IMR-90 (cell line): Measurements from ENCODE around the gene GRIA3. TPM values are rescaled to one million over a fixed set of nuclear protein-coding genes. Genes with fewer than 3 reads are reported as not detected.

Experiments used
- ATAC-seq: fragments of 200-7000 bp; cut with Tn5 transposase; 2 replicates; pipeline ENCODE4 v1.9.1; 2020; ENCODE audit warnings: low read depth, mild to moderate bottlenecking, moderate library complexity
- BruUV-seq: library from RNA; stranded (reverse); fragments of 400-500 nt; replicated peaks from 2 replicates; lab custom pipeline; 2021; lab: Mats Ljungman, UMichigan
- CTCF ChIA-PET: fragments of 300-600 bp; formaldehyde crosslinking; extraction: SDS; loops from one replicate; lab custom pipeline; 2021; ENCODE audit warnings: antibody characterized with exemption; lab: Yijun Ruan, JAX
- POLR2A ChIA-PET: fragments of 300-600 bp; sonication (Branson Sonifier 250); formaldehyde crosslinking; loops from one replicate; lab custom pipeline; 2022; ENCODE audit warnings: antibody characterized with exemption; ENCODE audit not compliant: unreplicated experiment; lab: Charles Lee
- DNase-seq: peaks from one replicate; pipeline ENCODE4 v3.0.0; 2013
- H2AFZ ChIP-seq: replicated peaks from 2 replicates; pipeline ENCODE3; 2013; ENCODE audit warnings: low read length, mild to moderate bottlenecking; ENCODE audit not compliant: poor library complexity
- H2AK5ac ChIP-seq: 2 replicates; pipeline ENCODE4 v1.6.1; 2013; ENCODE audit warnings: low read depth, low read length, inconsistent platforms
- H2AK9ac ChIP-seq: replicated peaks from 2 replicates; pipeline ENCODE3; 2013; ENCODE audit warnings: mild to moderate bottlenecking, low read depth, low read length, moderate library complexity; ENCODE audit not compliant: poor library complexity
- H2BK120ac ChIP-seq: 2 replicates; pipeline ENCODE4 v1.6.1; 2013; ENCODE audit warnings: low read depth, low read length, inconsistent platforms
- H2BK15ac ChIP-seq: 3 replicates; pipeline ENCODE4 v1.6.1; 2013; ENCODE audit warnings: low read depth, low read length, inconsistent platforms
- H2BK20ac ChIP-seq: 2 replicates; pipeline ENCODE4 v1.6.1; 2013; ENCODE audit warnings: low read depth, mild to moderate bottlenecking, inconsistent platforms, low read length, moderate library complexity
- H2BK5ac ChIP-seq: 2 replicates; pipeline ENCODE4 v1.6.1; 2013; ENCODE audit warnings: mild to moderate bottlenecking, low read depth, low read length, inconsistent platforms; ENCODE audit not compliant: poor library complexity, severe bottlenecking
- H3K14ac ChIP-seq: replicated peaks from 2 replicates; pipeline ENCODE4 v1.6.1; 2013; ENCODE audit warnings: low read depth, low read length, inconsistent platforms
- H3K18ac ChIP-seq: 2 replicates; pipeline ENCODE4 v1.6.1; 2013; ENCODE audit warnings: low read depth, low read length, control low read depth
- H3K23ac ChIP-seq: 2 replicates; pipeline ENCODE4 v1.6.1; 2013; ENCODE audit warnings: low read depth, low read length, inconsistent platforms
- H3K27ac ChIP-seq: 2 replicates; pipeline ENCODE4 v1.5.1; 2013; ENCODE audit warnings: mild to moderate bottlenecking, control low read depth, low read length; ENCODE audit not compliant: insufficient read depth
- H3K27me3 ChIP-seq: 2 replicates; pipeline ENCODE4 v1.6.1; 2013; ENCODE audit warnings: low read length; ENCODE audit not compliant: control insufficient read depth, insufficient read depth
- H3K36me3 ChIP-seq: 2 replicates; pipeline ENCODE4 v1.6.1; 2013; ENCODE audit warnings: low read length, mixed read lengths; ENCODE audit not compliant: control insufficient read depth, insufficient read depth
- H3K4ac ChIP-seq: 2 replicates; pipeline ENCODE4 v1.6.1; 2013; ENCODE audit warnings: low read depth, low read length, inconsistent platforms
- H3K4me1 ChIP-seq: 2 replicates; pipeline ENCODE4 v1.6.1; 2013; ENCODE audit warnings: low read length, mixed read lengths; ENCODE audit not compliant: control insufficient read depth, insufficient read depth
- H3K4me2 ChIP-seq: 2 replicates; pipeline ENCODE4 v1.6.1; 2013; ENCODE audit warnings: low read depth, mild to moderate bottlenecking, control low read depth, low read length, moderate library complexity
- H3K4me3 ChIP-seq: 2 replicates; pipeline ENCODE4 v1.5.1; 2013; ENCODE audit warnings: low read depth, mild to moderate bottlenecking, control low read depth, low read length, moderate library complexity; ENCODE audit not compliant: insufficient read depth
- H3K56ac ChIP-seq: 2 replicates; pipeline ENCODE4 v1.6.1; 2013; ENCODE audit warnings: low read length, inconsistent platforms; ENCODE audit not compliant: insufficient read depth; ENCODE audit errors: extremely low read depth
- H3K79me1 ChIP-seq, 2 experiments: 2 replicates each; pipeline ENCODE4 v1.6.1; 2013; ENCODE audit warnings: low read length in 2 of 2, inconsistent platforms in 1 of 2, low read depth in 1 of 2
- H3K9ac ChIP-seq: 2 replicates; pipeline ENCODE4 v1.6.1; 2013; ENCODE audit warnings: low read depth, low read length, control low read depth
- H3K9me1 ChIP-seq: 2 replicates; pipeline ENCODE4 v1.6.1; 2013; ENCODE audit warnings: low read length, inconsistent platforms; ENCODE audit not compliant: insufficient read depth
- H3K9me3 ChIP-seq: 2 replicates; pipeline ENCODE4 v1.6.1; 2013; ENCODE audit warnings: low read length; ENCODE audit not compliant: control insufficient read depth, insufficient read depth
- H4K20me1 ChIP-seq: 2 replicates; pipeline ENCODE4 v1.6.1; 2013; ENCODE audit warnings: low read length, inconsistent platforms; ENCODE audit not compliant: insufficient read depth
- H4K5ac ChIP-seq: 2 replicates; pipeline ENCODE4 v1.6.1; 2013; ENCODE audit warnings: mild to moderate bottlenecking, low read depth, low read length, control low read depth
- H4K8ac ChIP-seq, 2 experiments: 2 replicates each; pipeline ENCODE4 v1.6.1; 2013; ENCODE audit warnings: low read depth in 2 of 2, low read length in 2 of 2, control low read depth in 1 of 2, inconsistent platforms in 1 of 2
- H4K91ac ChIP-seq: 2 replicates; pipeline ENCODE4 v1.6.1; 2013; ENCODE audit warnings: low read depth, low read length, inconsistent platforms; ENCODE audit not compliant: insufficient read depth
- BHLHE40 ChIP-seq: fragments of 150-350 bp; IDR thresholded peaks from 2 replicates; pipeline ENCODE4 v1.6.1; 2016; ENCODE audit warnings: mild to moderate bottlenecking, low read depth, low read length
- CEBPB ChIP-seq: IDR thresholded peaks from 2 replicates; pipeline ENCODE4 v1.6.1; 2012; ENCODE audit warnings: low read depth, low read length, improper control_type of control experiment
- CTCF ChIP-seq: conservative IDR thresholded peaks from 2 replicates; pipeline ENCODE4 v1.5.1; 2012; ENCODE audit warnings: mild to moderate bottlenecking, low read depth, low read length, improper control_type of control experiment
- MAFK ChIP-seq: IDR thresholded peaks from 2 replicates; pipeline ENCODE4 v1.6.1; 2012; ENCODE audit warnings: low read depth, low read length, improper control_type of control experiment
- MAZ ChIP-seq: IDR thresholded peaks from 2 replicates; pipeline ENCODE4 v1.6.1; 2012; ENCODE audit warnings: low read depth, mild to moderate bottlenecking, low read length, improper control_type of control experiment, moderate library complexity, borderline replicate concordance
- NFE2L2 ChIP-seq: fragments of 150-350 bp; IDR thresholded peaks from 2 replicates; pipeline ENCODE4 v1.6.1; 2016; ENCODE audit warnings: low read depth, mild to moderate bottlenecking, low read length
- POLR2A ChIP-seq: IDR thresholded peaks from 2 replicates; pipeline ENCODE4 v1.6.1; 2012; ENCODE audit warnings: mild to moderate bottlenecking, low read depth, low read length
- RCOR1 ChIP-seq: IDR thresholded peaks from 2 replicates; pipeline ENCODE4 v1.6.1; 2012; ENCODE audit warnings: mild to moderate bottlenecking, low read length, improper control_type of control experiment; ENCODE audit not compliant: insufficient replicate concordance
- WGBS, 2 experiments: methylation state at CpG; one replicate each; pipeline versions ENCODE4 v1.1.5 to v1.1.7; 2013; ENCODE audit warnings: missing lambda C conversion rate in 2 of 2; ENCODE audit not compliant: insufficient read length in 1 of 2; ENCODE audit errors: extremely low coverage in 2 of 2; 5-methylcytosine and 5-hydroxymethylcytosine counted together
- dilution Hi-C: fragments of 300-500 bp; cut with HindIII; formaldehyde crosslinking; loops from one replicate; pipeline ENCODE4 v1.14.3; 2018; ENCODE audit warnings: low sequenced_read_pairs; ENCODE audit not compliant: unreplicated experiment
- in situ Hi-C: fragments of 300-500 bp; cut with MboI; formaldehyde crosslinking; loops from 3 replicates; pipeline ENCODE4 v1.14.3; 2019; ENCODE audit warnings: low sequenced_read_pairs, inconsistent platforms, mixed read lengths
- intact Hi-C: fragments of 100-400 bp; cut with micrococcal nuclease; formaldehyde crosslinking; loops from 2 replicates; pipeline ENCODE4 v1.10.0; 2022
- polyA plus RNA-seq, 3 experiments: library from polyadenylated mRNA; depleted of rRNA; stranded (reverse); fragments of >200 nt; gene quantifications; 2 replicates each; pipeline ENCODE4 v1.2.3, GENCODE V29; 2012; ENCODE audit warnings: low replicate concordance in 1 of 3
- total RNA-seq: library from RNA; depleted of rRNA; stranded (reverse); fragments of >200 nt; gene quantifications from 2 replicates; pipeline ENCODE4 v1.2.3, GENCODE V29; 2012
- TF ChIP-seq, protein P1 (sequence below): fragments of 150-350 bp; IDR thresholded peaks from 2 replicates; pipeline ENCODE4 v1.6.1; 2016; ENCODE audit warnings: low read depth, mild to moderate bottlenecking, low read length, moderate library complexity, borderline replicate concordance

The GRIA3 gene
- total and polyA plus RNA-seq, 2 of the 4 experiments (the other 2 are of a cell fraction), result not detected

DNA sequence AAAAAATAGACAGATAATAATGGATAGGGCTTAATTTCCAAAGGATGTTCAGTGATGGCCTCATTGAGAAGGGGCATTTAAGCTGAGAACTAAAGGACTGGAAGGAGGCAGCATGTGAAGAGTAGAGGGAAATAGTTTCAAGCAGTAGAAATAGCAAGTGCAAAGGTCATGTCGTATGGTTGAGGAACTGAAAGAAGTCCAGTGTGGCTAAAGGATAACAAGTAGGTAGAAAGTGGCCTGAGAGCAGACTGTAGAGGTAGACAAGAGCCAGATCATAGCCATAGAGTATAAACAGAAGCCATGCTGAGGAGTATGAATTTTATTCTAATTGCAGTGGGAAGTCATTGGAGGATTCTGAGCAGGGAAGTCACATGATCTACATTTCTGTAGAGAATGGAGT, 72.3 kb downstream of the GRIA3 start:
- dilution Hi-C loops, result no loop called here
- in situ Hi-C loops, result no loop called here
- Histone ChIP-seq H2AK5ac (no peak overlapping the region), H3K4me3 (no peak overlapping the region), H4K5ac (no peak overlapping the region), H3K4me2 (no peak overlapping the region), H3K4me1 (no peaks in the 10 kb centered on the region), H2BK15ac (no peak overlapping the region), H3K4ac (no peak overlapping the region), H3K79me1 (no peaks in the 10 kb centered on the region), H4K8ac (no peak overlapping the region), H2BK5ac (no peak overlapping the region), H2BK120ac (no peak overlapping the region), H3K9me3 (no peaks in the 10 kb centered on the region), H2AFZ (no peak overlapping the region), H3K23ac (no peak overlapping the region), H3K27ac (no peak overlapping the region), H2BK20ac (no peak overlapping the region), H3K36me3 (no peaks in the 10 kb centered on the region), H2AK9ac (no peak overlapping the region), H4K91ac (no peak overlapping the region), H4K20me1 (no peaks in the 10 kb centered on the region), H3K9me1 (no peaks in the 10 kb centered on the region), H3K56ac (no peak overlapping the region), H3K27me3 (no peaks in the 10 kb centered on the region), H3K18ac (no peak overlapping the region), H3K14ac (no peak overlapping the region), H3K9ac (no peak overlapping the region)
- intact Hi-C loops, result no loop called here
- 46% methylated on average over 1 of the region's 1 CpG; no CpG with 5 or more reads in 1 of the 2 experiments for WGBS, 2 experiments
- POLR2A ChIA-PET, result no interaction called here
- ATAC-seq (no peak), DNase-seq (no peak)
- no TSS peak for BruUV-seq
- CTCF ChIA-PET, result no interaction called here
- TF ChIP-seq BHLHE40 (no peak), MAZ (no peak), MAFK (no peak), CTCF (no peak), RCOR1 (no peak), POLR2A (no peak), NFE2L2 (no peak), CEBPB (no peak)
- TF ChIP-seq, protein P1, sequence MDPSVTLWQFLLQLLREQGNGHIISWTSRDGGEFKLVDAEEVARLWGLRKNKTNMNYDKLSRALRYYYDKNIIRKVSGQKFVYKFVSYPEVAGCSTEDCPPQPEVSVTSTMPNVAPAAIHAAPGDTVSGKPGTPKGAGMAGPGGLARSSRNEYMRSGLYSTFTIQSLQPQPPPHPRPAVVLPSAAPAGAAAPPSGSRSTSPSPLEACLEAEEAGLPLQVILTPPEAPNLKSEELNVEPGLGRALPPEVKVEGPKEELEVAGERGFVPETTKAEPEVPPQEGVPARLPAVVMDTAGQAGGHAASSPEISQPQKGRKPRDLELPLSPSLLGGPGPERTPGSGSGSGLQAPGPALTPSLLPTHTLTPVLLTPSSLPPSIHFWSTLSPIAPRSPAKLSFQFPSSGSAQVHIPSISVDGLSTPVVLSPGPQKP, result no peak
